RWPE2 (cell line): ENCODE data around the gene ANAPC2.

Experiments
- ATAC-seq: fragments of 200-7000 bp; cut with Tn5 transposase; 3 replicates; pipeline ENCODE4 v1.9.1; 2021; ENCODE audit warnings: low read depth
- DNase-seq: peaks from one replicate; pipeline ENCODE4 v3.0.0-alpha.2; 2020; ENCODE audit warnings: low spot score
- H3K27ac ChIP-seq: fragments of 450-650 bp; 2 replicates; pipeline ENCODE4 v1.5.1; 2017; ENCODE audit warnings: mild to moderate bottlenecking; ENCODE audit not compliant: poor library complexity, severe bottlenecking
- H3K27me3 ChIP-seq: fragments of 250-450 bp; sonication (Bioruptor Pico); 2 replicates; pipeline ENCODE4 v1.5.1; 2021; ENCODE audit warnings: mild to moderate bottlenecking, moderate library complexity; ENCODE audit not compliant: insufficient read depth, poor library complexity, severe bottlenecking
- H3K36me3 ChIP-seq: fragments of 250-450 bp; sonication (Bioruptor Pico); 2 replicates; pipeline ENCODE4 v1.5.1; 2020; ENCODE audit warnings: low read depth, mild to moderate bottlenecking, moderate library complexity
- H3K4me1 ChIP-seq: fragments of 250-450 bp; sonication (Bioruptor Pico); 2 replicates; pipeline ENCODE4 v1.5.1; 2021; ENCODE audit warnings: mild to moderate bottlenecking, moderate library complexity; ENCODE audit not compliant: insufficient read depth, poor library complexity, severe bottlenecking
- H3K4me3 ChIP-seq: fragments of 250-450 bp; sonication (Bioruptor Pico); 2 replicates; pipeline ENCODE4 v1.5.1; 2021; ENCODE audit warnings: mild to moderate bottlenecking, moderate library complexity; ENCODE audit not compliant: severe bottlenecking
- H3K9me3 ChIP-seq: fragments of 250-450 bp; sonication (Bioruptor Pico); 2 replicates; pipeline ENCODE4 v1.5.1; 2021; ENCODE audit warnings: mild to moderate bottlenecking, moderate library complexity; ENCODE audit not compliant: severe bottlenecking
- TF ChIP-seq, protein P1 (sequence below): fragments of 450-650 bp; IDR thresholded peaks from one replicate; pipeline ENCODE4 v1.5.1; 2017; ENCODE audit warnings: mild to moderate bottlenecking, moderate library complexity; ENCODE audit not compliant: poor library complexity, severe bottlenecking

Gene ANAPC2

DNA sequence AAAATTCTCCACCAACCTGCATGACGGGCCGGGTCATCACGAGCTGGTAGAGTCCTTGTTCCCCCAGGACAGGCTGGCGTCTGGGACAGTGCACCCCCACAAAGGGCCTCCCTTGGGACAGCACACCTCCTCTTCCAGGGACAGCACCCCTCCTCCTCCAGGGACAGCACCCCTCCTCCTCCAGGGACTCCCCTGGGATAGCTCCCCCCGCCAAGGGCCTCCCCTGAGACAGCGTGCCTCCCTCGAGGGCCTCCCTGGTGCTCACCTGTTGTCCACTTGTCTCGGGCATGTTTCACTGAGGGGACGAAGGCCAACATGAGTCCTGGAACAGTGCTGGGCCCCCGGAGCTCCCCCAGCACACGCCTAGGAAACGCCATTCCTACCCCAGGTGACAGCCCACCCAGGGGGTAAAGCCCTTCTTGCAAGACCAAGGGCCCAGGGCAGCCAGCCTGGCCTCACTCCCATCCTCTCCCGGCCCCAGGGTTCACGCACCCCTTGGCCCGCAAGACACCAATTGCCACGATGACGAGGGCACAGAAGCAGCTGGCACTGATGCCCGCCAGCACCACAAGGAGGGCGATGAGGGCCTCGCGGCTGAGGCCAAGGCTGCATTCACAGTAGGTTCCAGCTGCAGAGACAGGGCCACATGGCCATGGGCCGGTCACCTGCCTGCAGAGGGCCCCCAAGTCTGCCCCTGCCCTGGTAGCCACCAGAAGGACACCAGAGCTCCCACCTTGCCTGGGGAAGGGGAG, 17.0 kb downstream of the ANAPC2 start:
- TF ChIP-seq, protein P1, sequence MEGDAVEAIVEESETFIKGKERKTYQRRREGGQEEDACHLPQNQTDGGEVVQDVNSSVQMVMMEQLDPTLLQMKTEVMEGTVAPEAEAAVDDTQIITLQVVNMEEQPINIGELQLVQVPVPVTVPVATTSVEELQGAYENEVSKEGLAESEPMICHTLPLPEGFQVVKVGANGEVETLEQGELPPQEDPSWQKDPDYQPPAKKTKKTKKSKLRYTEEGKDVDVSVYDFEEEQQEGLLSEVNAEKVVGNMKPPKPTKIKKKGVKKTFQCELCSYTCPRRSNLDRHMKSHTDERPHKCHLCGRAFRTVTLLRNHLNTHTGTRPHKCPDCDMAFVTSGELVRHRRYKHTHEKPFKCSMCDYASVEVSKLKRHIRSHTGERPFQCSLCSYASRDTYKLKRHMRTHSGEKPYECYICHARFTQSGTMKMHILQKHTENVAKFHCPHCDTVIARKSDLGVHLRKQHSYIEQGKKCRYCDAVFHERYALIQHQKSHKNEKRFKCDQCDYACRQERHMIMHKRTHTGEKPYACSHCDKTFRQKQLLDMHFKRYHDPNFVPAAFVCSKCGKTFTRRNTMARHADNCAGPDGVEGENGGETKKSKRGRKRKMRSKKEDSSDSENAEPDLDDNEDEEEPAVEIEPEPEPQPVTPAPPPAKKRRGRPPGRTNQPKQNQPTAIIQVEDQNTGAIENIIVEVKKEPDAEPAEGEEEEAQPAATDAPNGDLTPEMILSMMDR: no peak
- ATAC-seq: no peak
- H3K27ac ChIP-seq: no peak overlapping the region
- no peaks in the 10 kb centered on the region for H3K4me1 ChIP-seq
- no peaks in the 10 kb centered on the region for H3K36me3 ChIP-seq
- no peak overlapping the region for H3K4me3 ChIP-seq
- no peak for DNase-seq
- H3K27me3 ChIP-seq: peaks cover 80% of the 10 kb centered on the region
- no peaks in the 10 kb centered on the region for H3K9me3 ChIP-seq

DNA sequence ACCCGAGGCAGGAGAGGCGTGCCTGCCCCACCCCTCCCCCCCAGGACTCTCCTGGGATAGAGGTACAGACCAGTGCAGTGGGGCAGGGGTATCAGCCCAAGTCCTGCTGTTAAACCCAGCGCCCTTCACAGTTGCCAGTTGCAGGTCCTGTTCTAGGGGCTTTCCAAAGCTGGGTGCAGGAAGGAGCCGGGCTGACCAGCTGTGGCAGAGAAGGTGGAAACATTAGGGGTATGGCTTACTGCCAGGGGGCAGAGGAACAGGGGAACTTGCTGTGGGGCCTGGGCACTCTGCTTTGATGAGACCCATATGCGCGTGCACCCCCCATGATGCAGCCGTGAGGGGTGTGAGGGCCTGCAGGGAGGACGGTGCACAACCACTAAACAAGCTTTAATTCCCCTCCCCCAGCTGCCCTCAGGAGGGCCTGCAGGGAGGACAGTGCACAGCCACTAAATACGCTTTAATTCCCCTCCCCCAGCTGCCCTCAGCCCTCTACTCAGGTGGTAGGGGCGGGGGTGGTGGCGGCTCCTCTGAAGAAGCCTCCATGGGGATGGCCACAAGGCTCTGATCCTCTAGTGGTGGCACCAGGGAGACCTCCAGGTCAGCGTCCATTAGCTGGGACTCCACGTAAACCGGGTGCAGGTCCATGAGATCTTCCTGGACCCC, 17.7 kb downstream of the ANAPC2 start:
- Histone ChIP-seq H3K4me1 (no peaks in the 10 kb centered on the region), H3K9me3 (no peaks in the 10 kb centered on the region), H3K27ac (no peak overlapping the region), H3K27me3 (peaks cover 88% of the 10 kb centered on the region), H3K36me3 (no peaks in the 10 kb centered on the region), H3K4me3 (no peak overlapping the region)
- DNase-seq (no peak), ATAC-seq (no peak)
- TF ChIP-seq, protein P1: no peak

DNA sequence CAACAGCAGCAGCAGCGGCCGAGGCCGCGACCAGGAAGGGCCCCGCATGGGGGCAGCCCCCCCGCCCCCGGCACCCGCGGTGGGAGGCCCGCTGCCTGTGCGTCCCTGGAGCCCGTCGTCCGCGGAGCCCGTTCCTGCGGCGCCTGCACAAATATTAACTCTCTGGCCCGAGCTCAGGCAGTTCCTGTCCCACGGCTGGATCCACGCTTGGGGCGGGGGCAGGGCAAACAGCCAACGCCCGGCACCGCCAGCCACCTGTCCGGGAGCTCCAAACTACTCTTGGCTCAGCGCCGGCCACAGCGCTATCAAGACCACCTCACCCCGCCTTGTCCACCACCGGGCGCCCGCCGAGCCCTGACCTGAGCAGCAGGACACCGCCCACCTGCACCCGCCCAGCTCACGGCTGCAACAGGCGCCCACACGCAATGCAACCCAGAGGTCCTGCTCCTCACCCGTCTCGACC, 18.4 kb downstream of the ANAPC2 start, which contains the start of gene LRRC26:
Gene LRRC26, minus strand, starts transcription at position 156 of the 463 bp plus-strand sequence. Its CDS starts 108 bp downstream, at position 48.
- ATAC-seq: no peak
- Histone ChIP-seq H3K36me3 (no peaks in the 10 kb centered on the region), H3K27me3 (peaks cover 87% of the 10 kb centered on the region), H3K4me3 (peak within 1 kb of the TSS; percentile 22), H3K9me3 (no peaks in the 10 kb centered on the region), H3K4me1 (no peaks in the 10 kb centered on the region), H3K27ac (no peak within 1 kb of the TSS)
- TF ChIP-seq, protein P1: no peak
- no peak for DNase-seq

DNA sequence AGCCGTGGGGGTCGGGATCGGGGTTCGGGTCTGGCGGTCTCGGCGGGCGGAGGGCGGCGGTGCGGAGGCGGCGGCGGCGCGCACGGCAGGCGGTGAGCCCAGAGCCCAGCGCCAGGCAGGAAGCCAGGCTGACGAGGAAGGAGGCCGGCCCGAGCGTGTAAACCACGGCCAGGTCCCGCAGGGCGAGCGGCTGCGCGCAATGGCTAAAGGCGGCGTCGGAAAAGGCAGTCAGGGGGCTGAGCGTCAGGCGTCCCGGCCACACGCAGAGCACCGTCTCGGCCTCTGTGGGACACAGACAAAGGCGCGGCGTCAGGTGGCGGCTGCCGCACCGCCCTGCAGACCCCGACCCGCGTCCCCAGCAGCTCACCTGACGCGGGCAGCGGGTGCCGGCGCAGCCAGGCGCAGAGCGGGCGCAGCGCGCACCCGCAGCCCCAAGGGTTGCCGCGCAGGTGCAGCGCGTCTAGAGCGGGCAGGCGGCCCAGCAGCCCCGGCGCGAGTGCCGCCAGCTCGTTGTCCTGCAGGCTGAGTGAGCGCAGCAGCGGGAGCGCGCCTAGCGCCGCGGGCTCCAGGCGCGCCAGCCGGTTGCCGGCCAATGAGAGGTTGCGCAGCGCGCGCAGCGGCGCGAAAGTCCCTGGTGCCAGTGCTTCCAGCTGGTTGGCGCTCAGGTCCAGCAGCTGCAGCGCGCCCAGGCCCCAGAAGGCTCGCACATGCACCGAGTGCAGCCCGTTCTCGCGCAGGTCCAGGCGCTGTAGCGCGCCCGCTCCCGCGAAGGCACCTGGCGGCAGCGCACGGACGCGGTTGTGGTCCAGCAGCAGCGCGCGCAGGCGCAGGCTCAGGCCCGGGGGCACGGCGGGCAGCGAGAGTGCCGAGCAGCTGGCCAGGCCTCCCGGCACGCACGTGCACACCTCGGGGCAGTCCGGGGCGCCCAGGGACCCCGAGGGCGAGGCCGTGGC, 19.2 kb downstream of the ANAPC2 start:
- peak; percentile 50 for ATAC-seq
- H3K27me3 ChIP-seq: peaks cover 82% of the 10 kb centered on the region

More for the DNA sequence above, 19.2 kb downstream of the ANAPC2 start:
- Histone ChIP-seq H3K4me1 (no peaks in the 10 kb centered on the region), H3K4me3 (peak overlapping the region; percentile 22), H3K27ac (no peak overlapping the region), H3K9me3 (no peaks in the 10 kb centered on the region), H3K36me3 (no peaks in the 10 kb centered on the region)
- no peak for DNase-seq
- TF ChIP-seq, protein P1: no peak
